H1 (cell line): ENCODE results near the gene DIPK1B. TPM values are rescaled to one million over a fixed set of nuclear protein-coding genes. Genes with fewer than 3 reads are reported as not detected.

ENCODE experiments used
- CTCF ChIA-PET: fragments of 300-600 bp; sonication (Branson Sonifier 250); formaldehyde crosslinking; loops from one replicate; lab custom pipeline; 2021; ENCODE audit not compliant: partially characterized antibody; lab: Charles Lee
- POLR2A ChIA-PET: fragments of 300-600 bp; sonication (Branson Sonifier 250); formaldehyde crosslinking; loops from one replicate; lab custom pipeline; 2021; ENCODE audit warnings: inconsistent platforms; ENCODE audit not compliant: partially characterized antibody; lab: Charles Lee
- DNase-seq, 2 experiments: peaks; one replicate each; pipeline versions ENCODE4 v3.0.0 to v3.0.0-alpha.2; 2010 to 2022; ENCODE audit warnings: low spot score in 2 of 2, low read depth in 1 of 2, mixed read lengths in 1 of 2
- FAIRE-seq: peaks from 2 replicates; lab custom pipeline; 2011; peaks lifted over from hg19 to GRCh38; lab: Jason Lieb, UNC
- H2AFZ ChIP-seq: 2 replicates; pipeline ENCODE4 v1.8.1; 2012; ENCODE audit warnings: low read length, inconsistent platforms
- H2AK5ac ChIP-seq: 2 replicates; pipeline ENCODE4 v1.6.1; 2013; ENCODE audit warnings: low read depth, low read length
- H2BK120ac ChIP-seq: replicated peaks from 2 replicates; pipeline ENCODE3; 2013; ENCODE audit warnings: low read depth, low read length, inconsistent platforms
- H2BK12ac ChIP-seq: 2 replicates; pipeline ENCODE4 v1.6.1; 2013; ENCODE audit warnings: low read depth, low read length
- H2BK15ac ChIP-seq: 2 replicates; pipeline ENCODE4 v1.6.1; 2013; ENCODE audit warnings: low read length
- H2BK20ac ChIP-seq: 2 replicates; pipeline ENCODE4 v1.6.1; 2013; ENCODE audit warnings: low read length
- H2BK5ac ChIP-seq: 2 replicates; pipeline ENCODE4 v1.6.1; 2013; ENCODE audit warnings: low read depth, low read length
- H3K14ac ChIP-seq: 2 replicates; pipeline ENCODE4 v1.6.1; 2013; ENCODE audit warnings: inconsistent platforms; ENCODE audit not compliant: insufficient read length
- H3K18ac ChIP-seq: 2 replicates; pipeline ENCODE4 v1.6.1; 2013; ENCODE audit warnings: low read length; ENCODE audit errors: extremely low read depth
- H3K23ac ChIP-seq: 2 replicates; pipeline ENCODE4 v1.6.1; 2013; ENCODE audit warnings: inconsistent platforms; ENCODE audit not compliant: insufficient read length
- H3K23me2 ChIP-seq: 2 replicates; pipeline ENCODE4 v1.6.1; 2013; ENCODE audit warnings: low read depth, low read length
- H3K27ac ChIP-seq: 2 replicates; pipeline ENCODE4 v1.6.1; 2011; ENCODE audit warnings: low read depth, low read length, inconsistent platforms
- H3K27me3 ChIP-seq, 4 experiments: replicated peaks in 1 of 4; 1 replicate in 1 of 4; 2 replicates in 3 of 4; pipeline versions ENCODE4 v1.6.1 to v1.8.1; 2011 to 2013; ENCODE audit warnings: low read length in 3 of 4, mild to moderate bottlenecking in 3 of 4, inconsistent platforms in 2 of 4, mixed read lengths in 2 of 4, moderate library complexity in 1 of 4; ENCODE audit not compliant: control insufficient read depth in 3 of 4, insufficient read depth in 3 of 4; ENCODE audit errors: extremely low read depth in 1 of 4
- H3K36me3 ChIP-seq, 4 experiments: 2 replicates each; pipeline versions ENCODE4 v1.6.1 to v1.8.1; 2011 to 2013; ENCODE audit warnings: mild to moderate bottlenecking in 4 of 4, low read length in 3 of 4, moderate library complexity in 2 of 4, control low read depth in 1 of 4, inconsistent platforms in 1 of 4; ENCODE audit not compliant: insufficient read depth in 4 of 4, control insufficient read depth in 2 of 4
- H3K4ac ChIP-seq: replicated peaks from 2 replicates; pipeline ENCODE3; 2013; ENCODE audit warnings: low read length, low read depth, mixed read lengths, inconsistent platforms; ENCODE audit not compliant: insufficient read length
- H3K4me1 ChIP-seq, 4 experiments: replicated peaks in 1 of 4; 1 replicate in 1 of 4; 2 replicates in 3 of 4; pipeline versions ENCODE4 v1.6.1 to v1.8.1; 2011 to 2013; ENCODE audit warnings: low read length in 3 of 4, inconsistent platforms in 2 of 4, mixed read lengths in 1 of 4; ENCODE audit not compliant: insufficient read depth in 4 of 4, control insufficient read depth in 3 of 4
- H3K4me2 ChIP-seq, 2 experiments: 2 replicates each; pipeline versions ENCODE4 v1.6.1 to v1.8.1; 2011 to 2013; ENCODE audit warnings: low read depth in 2 of 2, low read length in 2 of 2, control low read depth in 1 of 2, inconsistent platforms in 1 of 2, mild to moderate bottlenecking in 1 of 2; ENCODE audit not compliant: insufficient read depth in 1 of 2
- H3K4me3 ChIP-seq, 4 experiments: fragments of 200-600, 300-600 bp in 1 of 4; sonication (generic), shearing (Covaris generic), sonication (Bioruptor Twin) in 1 of 4; 2 replicates each; pipeline versions ENCODE4 v1.5.1 to v1.8.1; 2011 to 2016; ENCODE audit warnings: low read length in 4 of 4, low read depth in 3 of 4, control low read depth in 2 of 4, inconsistent platforms in 2 of 4, mild to moderate bottlenecking in 2 of 4, mixed read lengths in 1 of 4, moderate library complexity in 1 of 4; ENCODE audit not compliant: insufficient read depth in 2 of 4; ENCODE audit errors: extremely low read depth in 1 of 4
- H3K56ac ChIP-seq: replicated peaks from 2 replicates; pipeline ENCODE3; 2013; ENCODE audit warnings: low read depth, mild to moderate bottlenecking, mixed read lengths, low read length, inconsistent platforms; ENCODE audit not compliant: insufficient read length
- H3K79me1 ChIP-seq: 2 replicates; pipeline ENCODE4 v1.6.1; 2013; ENCODE audit warnings: low read depth, low read length, control low read depth
- H3K79me2 ChIP-seq, 2 experiments: 2 replicates each; pipeline versions ENCODE4 v1.6.1 to v1.8.1; 2012 to 2013; ENCODE audit warnings: low read length in 2 of 2, mild to moderate bottlenecking in 2 of 2, inconsistent platforms in 1 of 2; ENCODE audit not compliant: insufficient read depth in 2 of 2, control insufficient read depth in 1 of 2
- H3K9ac ChIP-seq, 4 experiments: replicated peaks in 1 of 4; 1 replicate in 1 of 4; 2 replicates in 3 of 4; pipeline versions ENCODE4 v1.6.1 to v1.8.1; 2011 to 2013; ENCODE audit warnings: low read depth in 3 of 4, low read length in 3 of 4, control low read depth in 2 of 4, mild to moderate bottlenecking in 2 of 4, moderate library complexity in 2 of 4, inconsistent platforms in 1 of 4; ENCODE audit errors: extremely low read depth in 1 of 4
- H3K9me3 ChIP-seq, 2 experiments: 2 replicates each; pipeline versions ENCODE4 v1.6.1 to v1.8.1; 2012 to 2013; ENCODE audit warnings: mild to moderate bottlenecking in 2 of 2, moderate library complexity in 2 of 2, control low read depth in 1 of 2, inconsistent platforms in 1 of 2, low read depth in 1 of 2, low read length in 1 of 2, mixed read lengths in 1 of 2; ENCODE audit not compliant: insufficient read depth in 2 of 2
- H4K20me1 ChIP-seq, 2 experiments: replicated peaks in 1 of 2; 2 replicates each; pipeline versions ENCODE3 to v1.8.1; 2011 to 2013; ENCODE audit warnings: inconsistent platforms in 2 of 2, low read length in 2 of 2, mild to moderate bottlenecking in 1 of 2; ENCODE audit not compliant: insufficient read depth in 2 of 2, control insufficient read depth in 1 of 2
- H4K5ac ChIP-seq: 2 replicates; pipeline ENCODE4 v1.6.1; 2013; ENCODE audit warnings: low read length, low read depth, mixed read lengths, inconsistent platforms; ENCODE audit not compliant: insufficient read length
- H4K8ac ChIP-seq: 2 replicates; pipeline ENCODE4 v1.8.0; 2013; ENCODE audit warnings: mild to moderate bottlenecking, moderate library complexity, low read length, inconsistent platforms; ENCODE audit not compliant: insufficient read depth; ENCODE audit errors: extremely low read depth
- H4K91ac ChIP-seq: replicated peaks from 2 replicates; pipeline ENCODE3; 2013; ENCODE audit warnings: low read length, mixed read lengths, inconsistent platforms; ENCODE audit not compliant: insufficient read length
- GABPA ChIP-seq: IDR thresholded peaks from 2 replicates; pipeline ENCODE4 v1.6.1; 2011; ENCODE audit warnings: mild to moderate bottlenecking, low read length, moderate library complexity, borderline replicate concordance; ENCODE audit not compliant: insufficient read depth
- RFX5 ChIP-seq: IDR thresholded peaks from 2 replicates; pipeline ENCODE4 v1.6.1; 2011; ENCODE audit warnings: low read depth, low read length, improper control_type of control experiment, borderline replicate concordance
- WGBS, 2 experiments: shearing (Covaris generic) in 1 of 2; methylation state at CpG; one replicate each; pipeline versions ENCODE4 v1.1.6 to v1.1.7; 2013 to 2015; ENCODE audit warnings: low lambda C conversion rate in 2 of 2, mixed read lengths in 2 of 2, inconsistent platforms in 1 of 2, low coverage in 1 of 2, missing lambda C conversion rate in 1 of 2; ENCODE audit not compliant: insufficient replicate concordance in 2 of 2, insufficient coverage in 1 of 2, insufficient read length in 1 of 2; ENCODE audit errors: extremely low coverage in 1 of 2, missing lambda C conversion rate in 1 of 2; 5-methylcytosine and 5-hydroxymethylcytosine counted together
- polyA plus RNA-seq, 7 experiments: library from polyadenylated mRNA; depleted of rRNA in 3 of 7; stranded (reverse) in 5 of 7; unstranded in 2 of 7; fragments of >200 nt in 5 of 7; fragments of 200-250 nt in 2 of 7; gene quantifications; 1 replicate in 5 of 7; 2 replicates in 1 of 7; 4 replicates in 1 of 7; pipeline versions ENCODE4 v1.2.1 to v1.2.3, GENCODE V29; 2011 to 2013; ENCODE audit warnings: missing spikeins in 2 of 7, mixed read lengths in 2 of 7
- total RNA-seq: library from RNA; stranded (reverse); fragmentation: NEBNext Ultra II Directional; extraction: Animal tissue kit (Norgen Biotek cat#: 25700); gene quantifications from 2 replicates; pipeline ENCODE4 v1.2.1, GENCODE V29; 2021

DIPK1B gene
- total and polyA plus RNA-seq, 2 of the 8 experiments (the other 6 are each of a cell fraction or from before 2014, with no cell fraction given), result 32.3 to 64.8 TPM

DNA sequence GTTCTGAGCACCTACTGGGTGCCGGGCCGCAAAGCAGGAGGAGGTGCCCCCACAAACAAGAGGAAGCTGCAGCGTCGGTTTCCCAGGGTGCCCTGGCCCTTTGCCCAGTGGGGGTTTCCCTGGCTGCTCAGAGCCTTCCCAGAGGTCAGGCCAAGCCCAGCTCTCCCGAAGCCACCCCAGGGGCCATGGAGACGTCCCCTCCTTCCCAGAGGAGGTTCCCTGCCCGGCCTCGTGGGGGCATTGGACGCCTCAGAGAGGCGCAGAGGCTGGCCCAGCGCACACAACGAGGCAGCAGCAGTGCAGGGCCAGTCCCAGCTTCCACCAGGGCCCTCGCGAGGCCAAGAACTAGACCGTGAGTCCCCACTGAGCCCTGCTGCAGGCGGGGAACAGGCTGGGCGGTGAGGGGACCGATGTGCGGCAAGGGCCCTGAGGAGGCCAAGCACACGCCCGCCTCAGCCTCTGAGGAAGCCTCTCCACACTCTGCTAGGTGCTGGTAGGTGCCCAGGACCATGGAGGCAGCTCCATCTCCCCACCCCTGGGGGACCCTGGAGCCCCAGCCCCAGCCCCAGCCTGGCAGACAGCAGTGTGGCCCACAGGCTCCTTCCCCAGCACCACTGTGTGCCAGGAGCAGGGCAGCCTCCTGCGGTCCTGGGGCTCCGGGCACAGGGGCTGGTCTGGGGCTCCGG, 7.0 kb downstream of the DIPK1B start:
- Histone ChIP-seq H3K56ac (no peak overlapping the region), H3K9ac (no peak overlapping the region), H2BK15ac (no peak overlapping the region), H2AFZ (no peak overlapping the region), H4K8ac (no peak overlapping the region), H2AK5ac (no peak overlapping the region), H3K4me3 (no peak overlapping the region), H3K4me2 (no peak overlapping the region), H4K20me1 (peaks cover 15 to 33% of the 10 kb centered on the region in 2 experiments), H3K36me3 (peaks cover 7 to 24% (median 15%) of the 10 kb centered on the region in 4 experiments; a peak in 6 of 8 replicates), H3K4ac (no peak overlapping the region), H2BK20ac (no peak overlapping the region), H3K18ac (no peak overlapping the region), H4K91ac (no peak overlapping the region), H3K79me2 (peaks cover 0 to under 1% of the 10 kb centered on the region in 2 experiments; a peak in 1 of 4 replicates), H3K27me3 (no peaks in the 10 kb centered on the region), H3K23ac (no peak overlapping the region), H3K14ac (no peak overlapping the region), H3K23me2 (no peaks in the 10 kb centered on the region; the same call in 1 of the 2 replicates), H3K9me3 (no peaks in the 10 kb centered on the region), H4K5ac (no peak overlapping the region), H3K4me1 (peaks cover 0 to 7% (median 1%) of the 10 kb centered on the region in 4 experiments; a peak in 3 of 7 replicates), H3K27ac (no peak overlapping the region), H2BK12ac (no peak overlapping the region), H3K79me1 (peaks cover 10% of the 10 kb centered on the region), H2BK5ac (no peak overlapping the region), H2BK120ac (no peak overlapping the region)
- TF ChIP-seq GABPA, result 0 out of 2 replicates have a peak, but pooled peaks have one; percentile 7
- TF ChIP-seq RFX5, result no peak
- 86% methylated on average over 22 of the region's 24 CpGs; no CpG with 5 or more reads in 1 of the 2 experiments for WGBS, 2 experiments
- FAIRE-seq (no peak), DNase-seq (no peak)
- CTCF ChIA-PET, result interaction anchor here (0.8 to 9.2 kb wide), 7 partner anchors 9 to 48 kb away, joined by 3 to 62 read pairs (median 4); partner anchors contain the start of gene LCN8
- POLR2A ChIA-PET, result interaction anchor here (0.6 to 11.2 kb wide), 6 partner anchors 12 to 396 kb away, joined by 3 to 223 read pairs (median 3); partner anchors contain the start of gene LCN10
